Psoas muscle (tissue), 8 donors: ENCODE data around the gene FZD2. TPM values are rescaled to one million over a fixed set of nuclear protein-coding genes. Genes with fewer than 3 reads are reported as not detected.

Experiments used
- ATAC-seq, 4 donors: fragments of 200-7000 bp; cut with Tn5 transposase; one replicate each; pipeline ENCODE4 v1.9.1; 2020; ENCODE audit warnings: moderate library complexity in 3 of 4, mild to moderate bottlenecking in 2 of 4
- DNase-seq, 2 donors: peaks; one replicate each; pipeline ENCODE4 v3.0.0-alpha.2; 2020
- H3K27ac ChIP-seq: fragments of 200-600 bp; one replicate; pipeline ENCODE4 v1.8.0; 2022
- H3K27me3 ChIP-seq, 3 donors: fragments of 200-600 bp in 1 of 3; one replicate each; pipeline versions ENCODE4 v1.6.1 to v1.8.0; 2013 to 2022; ENCODE audit warnings: low read length in 2 of 3, mild to moderate bottlenecking in 2 of 3, moderate library complexity in 1 of 3; ENCODE audit not compliant: insufficient read depth in 3 of 3
- H3K36me3 ChIP-seq, 2 donors: fragments of 200-600 bp in 1 of 2; one replicate each; pipeline versions ENCODE4 v1.6.1 to v1.8.0; 2013 to 2022; ENCODE audit warnings: low read depth in 1 of 2, mild to moderate bottlenecking in 1 of 2, moderate library complexity in 1 of 2; ENCODE audit not compliant: insufficient read depth in 1 of 2
- H3K4me1 ChIP-seq: fragments of 200-600 bp; one replicate; pipeline ENCODE4 v1.8.0; 2022
- H3K4me3 ChIP-seq: fragments of 200-600 bp; one replicate; pipeline ENCODE4 v1.8.0; 2022; ENCODE audit warnings: mild to moderate bottlenecking
- H3K9me3 ChIP-seq: fragments of 200-600 bp; one replicate; pipeline ENCODE4 v1.8.0; 2022
- WGBS, 3 donors: extraction: QIAGEN DNeasy Blood & Tissue Kit; methylation state at CpG; one replicate each; pipeline versions ENCODE4 v1.1.6 to v1.1.7; 2013; 5-methylcytosine and 5-hydroxymethylcytosine counted together
- intact Hi-C, 2 donors: fragments of 100-400 bp; cut with DNase I; formaldehyde crosslinking; loops; one replicate each; pipeline versions ENCODE4 v1.11.0 to v1.14.2; 2022
- polyA plus RNA-seq, 3 donors: library from polyadenylated mRNA; stranded (reverse); fragments of 200-250 nt; gene quantifications; one replicate each; pipeline ENCODE4 v1.2.3, GENCODE V29; 2013
- total RNA-seq, 4 donors: library from RNA; stranded (reverse); fragmentation: NEBNext Ultra II Directional in 2 of 4; extraction: Animal tissue kit (Norgen Biotek cat#: 25700) in 2 of 4; gene quantifications; one replicate each; pipeline versions ENCODE4 v1.2.1 to v1.2.4, GENCODE V29; 2021 to 2023
- TF ChIP-seq, protein P1 (sequence below): fragments of 200-600 bp; IDR thresholded peaks from one replicate; pipeline ENCODE4 v1.8.0; 2022; ENCODE audit warnings: antibody characterized with exemption
- donor health status: healthy with polysubstance abuse.
- donor health status: DM: no; HTN: no; CAD: no; lungs with moderate emphysema.
- donor health status: Bipolar disorder and iron deficiency.
- donor health status: healthy.
- donor health status: DM: yes; HTN: yes; CAD: no.
- donor health status: DM: no; HTN: no; CAD: no.
- donor health status: DM: no; HTN: no; CAD: no.
- donor health status: DM: yes; HTN: yes; CAD: no.

FZD2 gene
- total and polyA plus RNA-seq, 7 donors: 0.13 to 0.61 (median 0.32) TPM

DNA sequence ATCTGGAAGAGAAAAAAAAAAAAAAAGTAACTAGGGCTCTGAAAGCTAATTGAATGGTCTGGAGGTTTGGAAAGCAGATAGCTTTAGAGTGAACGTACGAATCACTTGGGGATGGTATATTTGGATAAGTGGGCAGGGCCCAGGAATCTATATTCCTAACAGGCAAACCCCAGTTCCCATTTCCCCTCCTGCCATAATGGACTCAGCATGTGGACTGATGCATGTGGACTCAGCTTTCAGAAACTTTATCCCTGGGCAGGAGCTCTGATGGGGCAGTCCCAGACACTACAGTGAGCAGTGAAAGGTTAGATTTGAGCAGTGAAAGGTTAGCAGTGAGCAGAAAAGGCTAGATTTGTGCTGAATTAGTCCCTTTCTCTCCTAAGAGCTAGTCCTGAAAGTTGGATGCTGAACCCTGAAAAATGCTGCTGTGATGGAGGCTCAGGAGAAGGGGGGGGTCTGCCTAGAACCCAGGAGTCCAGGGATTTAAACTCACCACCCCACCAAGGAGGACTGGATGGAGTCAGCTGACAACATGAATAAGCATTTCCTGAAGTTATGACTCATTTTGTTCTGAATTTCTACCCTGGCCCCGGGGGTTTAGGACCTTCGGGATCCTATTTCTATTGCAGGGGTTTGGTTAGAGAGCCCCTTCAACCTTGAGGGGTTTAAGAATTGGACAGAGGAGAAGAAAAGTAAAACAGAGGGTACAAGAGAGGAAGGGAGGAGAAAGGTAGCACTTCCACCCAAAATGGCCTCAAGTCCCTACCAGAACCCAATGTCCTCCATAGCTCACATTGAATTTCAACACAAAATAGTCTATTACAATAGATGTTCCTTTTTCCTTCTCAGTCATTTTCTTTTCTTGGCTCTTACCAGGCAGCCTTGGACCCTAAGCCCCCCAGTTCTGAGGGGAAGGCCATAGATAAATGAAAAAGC lies 10.3 kb upstream of the FZD2 start:
- Histone ChIP-seq H3K9me3 (no peaks in the 10 kb centered on the region), H3K27ac (no peak overlapping the region), H3K4me1 (no peaks in the 10 kb centered on the region), H3K4me3 (no peak overlapping the region), H3K36me3 (no peaks in the 10 kb centered on the region), H3K27me3 (peaks cover 0 to 21% (median 6%) of the 10 kb centered on the region in 3 donors)
- TF ChIP-seq, protein P1, sequence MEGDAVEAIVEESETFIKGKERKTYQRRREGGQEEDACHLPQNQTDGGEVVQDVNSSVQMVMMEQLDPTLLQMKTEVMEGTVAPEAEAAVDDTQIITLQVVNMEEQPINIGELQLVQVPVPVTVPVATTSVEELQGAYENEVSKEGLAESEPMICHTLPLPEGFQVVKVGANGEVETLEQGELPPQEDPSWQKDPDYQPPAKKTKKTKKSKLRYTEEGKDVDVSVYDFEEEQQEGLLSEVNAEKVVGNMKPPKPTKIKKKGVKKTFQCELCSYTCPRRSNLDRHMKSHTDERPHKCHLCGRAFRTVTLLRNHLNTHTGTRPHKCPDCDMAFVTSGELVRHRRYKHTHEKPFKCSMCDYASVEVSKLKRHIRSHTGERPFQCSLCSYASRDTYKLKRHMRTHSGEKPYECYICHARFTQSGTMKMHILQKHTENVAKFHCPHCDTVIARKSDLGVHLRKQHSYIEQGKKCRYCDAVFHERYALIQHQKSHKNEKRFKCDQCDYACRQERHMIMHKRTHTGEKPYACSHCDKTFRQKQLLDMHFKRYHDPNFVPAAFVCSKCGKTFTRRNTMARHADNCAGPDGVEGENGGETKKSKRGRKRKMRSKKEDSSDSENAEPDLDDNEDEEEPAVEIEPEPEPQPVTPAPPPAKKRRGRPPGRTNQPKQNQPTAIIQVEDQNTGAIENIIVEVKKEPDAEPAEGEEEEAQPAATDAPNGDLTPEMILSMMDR: no peak
- intact Hi-C loops: loop anchor here in 1 of 2 donors (10.0 kb wide), 1 partner anchor 308 kb away; no protein-coding TSS in a partner anchor
- WGBS, 3 donors: 40 to 55% (median 43%) methylated on average over 4 of the region's 4 CpGs
- DNase-seq (no peak), ATAC-seq (no peak)

DNA sequence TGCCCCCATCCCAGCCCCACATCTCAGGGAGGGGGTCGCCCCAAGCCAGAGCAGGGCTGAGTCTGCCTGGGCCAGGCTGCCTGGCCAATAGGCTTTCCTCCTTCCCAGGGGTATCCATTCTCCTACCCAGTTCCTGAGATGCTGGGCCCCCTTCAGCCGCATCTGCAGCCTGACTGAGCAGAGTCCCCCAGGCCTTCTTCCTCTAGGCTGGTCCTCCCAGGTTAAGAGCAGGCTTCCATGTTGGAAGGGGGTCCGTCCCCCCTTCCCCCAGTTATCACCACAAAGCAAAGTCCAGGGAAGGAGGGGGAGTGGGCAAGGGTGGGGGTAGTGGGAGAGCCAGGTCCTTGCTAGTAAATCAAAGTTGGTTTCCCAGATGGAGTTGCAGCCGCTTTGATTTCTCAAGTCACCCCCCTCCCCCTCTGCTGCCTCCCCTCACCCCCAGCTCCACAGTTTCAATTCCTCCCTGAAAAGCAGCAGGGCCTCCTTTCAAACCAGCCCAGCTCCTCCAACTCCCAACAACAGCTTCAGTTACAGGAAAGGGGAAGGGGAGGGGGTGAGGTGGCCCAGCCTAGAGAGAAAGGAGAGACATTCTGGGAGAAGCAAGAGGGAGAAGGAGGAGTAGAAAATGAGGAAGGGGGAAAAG lies 9.5 kb upstream of the FZD2 start:
- Histone ChIP-seq H3K36me3 (no peaks in the 10 kb centered on the region), H3K9me3 (no peaks in the 10 kb centered on the region), H3K4me1 (no peaks in the 10 kb centered on the region), H3K27ac (no peak overlapping the region), H3K4me3 (no peak overlapping the region), H3K27me3 (peaks cover 0 to 15% (median 3%) of the 10 kb centered on the region in 3 donors)
- 74 to 82% (median 78%) methylated on average over 4 of the region's 4 CpGs for WGBS, 3 donors
- ATAC-seq: no peak
- DNase-seq: no peak
- TF ChIP-seq, protein P1: no peak
- intact Hi-C loops: loop anchor here in 1 of 2 donors (10.0 kb wide), 1 partner anchor 307 kb away; no protein-coding TSS in a partner anchor

DNA sequence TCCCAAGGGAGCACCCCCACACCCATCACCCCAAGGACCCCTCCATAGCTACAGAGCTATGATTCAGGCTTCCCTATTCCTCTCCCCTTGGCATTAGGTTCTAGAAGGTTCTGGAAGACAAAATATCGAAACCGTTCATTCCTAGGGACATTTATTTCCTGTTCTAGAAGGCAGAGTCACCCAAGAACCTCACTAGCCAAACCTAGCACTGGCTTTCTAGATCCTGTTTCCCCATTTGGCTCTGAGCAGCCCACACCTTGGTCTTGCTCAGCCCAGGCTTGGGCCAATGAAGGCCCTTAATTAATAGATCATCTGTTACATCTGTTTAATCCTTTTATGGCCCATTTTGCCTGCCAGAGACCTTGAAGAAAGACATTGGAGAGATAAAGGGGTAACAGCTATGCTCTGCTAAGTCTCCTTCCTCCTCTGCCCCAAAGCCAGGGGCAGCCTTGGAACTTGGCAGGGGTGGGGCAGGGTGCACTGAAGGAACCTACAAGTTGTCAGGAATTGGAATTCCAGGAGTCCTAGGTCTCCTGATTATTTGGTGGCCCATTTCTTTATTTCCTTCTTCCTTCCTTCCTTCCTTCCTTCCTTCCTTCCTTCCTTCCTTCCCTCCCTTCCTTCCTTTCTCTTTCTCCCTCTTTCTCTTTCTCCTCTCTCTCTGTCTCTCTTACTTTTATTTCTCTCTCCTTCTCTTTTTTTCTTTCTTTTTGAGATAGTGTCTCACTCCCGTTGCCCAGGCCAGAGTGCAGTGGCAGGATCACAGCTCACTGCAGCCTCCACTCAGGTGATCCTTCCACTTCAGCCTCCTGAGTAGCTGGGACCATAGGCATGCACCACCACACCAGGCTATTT lies 8.7 kb upstream of the FZD2 start:
- WGBS, 3 donors: 66 to 67% (median 66%) methylated on average over 3 of the region's 3 CpGs
- peaks cover 0 to 13% (median 1%) of the 10 kb centered on the region in 3 donors for H3K27me3 ChIP-seq
- intact Hi-C loops: loop anchor here in 1 of 2 donors (10.0 kb wide), 1 partner anchor 306 kb away; no protein-coding TSS in a partner anchor
- no peak for ATAC-seq
- H3K36me3 ChIP-seq: no peaks in the 10 kb centered on the region
- H3K9me3 ChIP-seq: no peaks in the 10 kb centered on the region
- no peak overlapping the region for H3K4me3 ChIP-seq
- no peaks in the 10 kb centered on the region for H3K4me1 ChIP-seq
- DNase-seq: no peak
- TF ChIP-seq, protein P1: no peak
- no peak overlapping the region for H3K27ac ChIP-seq

DNA sequence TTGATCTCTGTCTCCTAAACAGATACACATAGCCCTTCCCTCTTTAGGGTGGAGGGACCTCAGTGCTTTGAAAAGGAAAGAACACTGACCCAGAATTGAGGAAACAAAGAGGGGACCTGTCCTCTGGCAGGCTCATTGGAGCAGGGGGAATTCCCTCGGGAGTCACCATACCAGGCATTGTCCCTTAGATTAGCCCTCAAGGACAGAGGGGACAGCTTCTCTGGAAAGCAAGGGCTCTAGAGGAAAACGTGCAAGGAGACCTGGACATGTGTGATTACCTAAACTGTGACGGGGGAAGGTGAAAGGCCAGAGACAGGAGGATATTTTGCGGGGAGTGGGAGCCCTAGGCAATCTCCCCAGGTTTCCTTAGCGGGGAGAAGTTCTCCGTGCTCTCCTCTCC lies 7.6 kb upstream of the FZD2 start:
- Histone ChIP-seq H3K4me1 (no peaks in the 10 kb centered on the region), H3K27me3 (peaks cover 0 to 13% (median 1%) of the 10 kb centered on the region in 3 donors), H3K9me3 (no peaks in the 10 kb centered on the region), H3K36me3 (no peaks in the 10 kb centered on the region), H3K27ac (no peak overlapping the region), H3K4me3 (no peak overlapping the region)
- no peak for DNase-seq
- WGBS, 3 donors: 54 to 59% (median 56%) methylated on average over 6 of the region's 6 CpGs
- no peak for ATAC-seq
- TF ChIP-seq, protein P1: no peak
- intact Hi-C loops: loop anchor here in 1 of 2 donors (10.0 kb wide), 1 partner anchor 305 kb away; no protein-coding TSS in a partner anchor
